Measurements from ENCODE around the gene ETS1. TPM values are rescaled to one million over a fixed set of nuclear protein-coding genes. Genes with fewer than 3 reads are reported as not detected.
A peak's percentile ranks its signal among the peaks of the same experiment; 100 is the strongest.

ETS1 gene
- polyA plus RNA-seq, 1 experiment, result 32.3 TPM

- no peaks in the 10 kb centered on the region for H3K27me3 ChIP-seq (ENCODE audit: control insufficient read depth, insufficient read depth, low read length)
- ChIA-PET CTCF (interaction anchor here (0.8 to 3.4 kb wide), 8 partner anchors 9 to 396 kb away, joined by 3 to 45 read pairs (median 4); no protein-coding TSS in a partner anchor), POLR2A (no interaction called here)
- H3K4me3 ChIP-seq (ENCODE audit: low read depth, low read length), result no peak overlapping the region
- no peak for DNase-seq (ENCODE audit: low read depth, low spot score)
- TF ChIP-seq CTCF (IDR thresholded peaks at IDR 0.05; ENCODE audit: low read depth, low read length), result peak; percentile 29; the same call in 1 of the 2 replicates
- no peaks in the 10 kb centered on the region for H3K9me3 ChIP-seq (ENCODE audit: control insufficient read depth, insufficient read depth, low read length)
- no peak overlapping the region for H3K27ac ChIP-seq (ENCODE audit: low read depth, low read length)
These were observed 33.5 kb downstream of the ETS1 start for GRCh38 chr11:128553662-128554362.

- DNase-seq (ENCODE audit: low read depth, low spot score), result no peak
- ChIA-PET CTCF (interaction anchor here (0.8 to 3.4 kb wide), 6 partner anchors 9 to 396 kb away, joined by 3 to 45 read pairs (median 8); no protein-coding TSS in a partner anchor), POLR2A (no interaction called here)
- Histone ChIP-seq H3K9me3 (ENCODE audit: control insufficient read depth, insufficient read depth, low read length) (no peaks in the 10 kb centered on the region; the same call in 1 of the 2 replicates), H3K27ac (ENCODE audit: low read depth, low read length) (no peak overlapping the region), H3K27me3 (ENCODE audit: control insufficient read depth, insufficient read depth, low read length) (no peaks in the 10 kb centered on the region), H3K4me3 (ENCODE audit: low read depth, low read length) (no peak overlapping the region)
- TF ChIP-seq CTCF (IDR thresholded peaks at IDR 0.05; ENCODE audit: low read depth, low read length), result no peak
These were observed 34.3 kb downstream of the ETS1 start for GRCh38 chr11:128552783-128553661.

GRCh38 chr11:128551611-128552335 is 35.6 kb downstream of the ETS1 start:
- POLR2A ChIA-PET, result no interaction called here
- Histone ChIP-seq H3K27me3 (ENCODE audit: control insufficient read depth, insufficient read depth, low read length) (no peaks in the 10 kb centered on the region), H3K4me3 (ENCODE audit: low read depth, low read length) (no peak overlapping the region), H3K9me3 (ENCODE audit: control insufficient read depth, insufficient read depth, low read length) (no peaks in the 10 kb centered on the region; the same call in 1 of the 2 replicates), H3K27ac (ENCODE audit: low read depth, low read length) (no peak overlapping the region)
- CTCF ChIA-PET, result no interaction called here
- TF ChIP-seq CTCF (IDR thresholded peaks at IDR 0.05; ENCODE audit: low read depth, low read length), result no peak
- DNase-seq (ENCODE audit: low read depth, low spot score), result no peak

- TF ChIP-seq CTCF (IDR thresholded peaks at IDR 0.05; ENCODE audit: low read depth, low read length), result no peak
- Histone ChIP-seq H3K27ac (ENCODE audit: low read depth, low read length) (no peak overlapping the region), H3K4me3 (ENCODE audit: low read depth, low read length) (no peak overlapping the region), H3K9me3 (ENCODE audit: control insufficient read depth, insufficient read depth, low read length) (no peaks in the 10 kb centered on the region; the same call in 1 of the 2 replicates), H3K27me3 (ENCODE audit: control insufficient read depth, insufficient read depth, low read length) (no peaks in the 10 kb centered on the region)
- ChIA-PET CTCF (interaction anchor here (1.3 kb wide), 1 partner anchor 394 kb away, joined by 3 read pairs; no protein-coding TSS in a partner anchor), POLR2A (no interaction called here)
- DNase-seq (ENCODE audit: low read depth, low spot score), result no peak
These were observed 36.3 kb downstream of the ETS1 start for GRCh38 chr11:128551058-128551457.

Data from AG04450 (cell line).